Measurements from ENCODE around the gene UBXN7. TPM values are rescaled to one million over a fixed set of nuclear protein-coding genes. Genes with fewer than 3 reads are reported as not detected.
A peak's percentile ranks its signal among the peaks of the same experiment; 100 is the strongest.
"Not testable (repeated sequence)": the region's sequence is repeated elsewhere in the genome, so short reads cannot be mapped to it uniquely, and the experiment has no call there.

UBXN7 gene
- 10 to 100 TPM; 55.9 to 60.5 TPM for total RNA-seq

DNA sequence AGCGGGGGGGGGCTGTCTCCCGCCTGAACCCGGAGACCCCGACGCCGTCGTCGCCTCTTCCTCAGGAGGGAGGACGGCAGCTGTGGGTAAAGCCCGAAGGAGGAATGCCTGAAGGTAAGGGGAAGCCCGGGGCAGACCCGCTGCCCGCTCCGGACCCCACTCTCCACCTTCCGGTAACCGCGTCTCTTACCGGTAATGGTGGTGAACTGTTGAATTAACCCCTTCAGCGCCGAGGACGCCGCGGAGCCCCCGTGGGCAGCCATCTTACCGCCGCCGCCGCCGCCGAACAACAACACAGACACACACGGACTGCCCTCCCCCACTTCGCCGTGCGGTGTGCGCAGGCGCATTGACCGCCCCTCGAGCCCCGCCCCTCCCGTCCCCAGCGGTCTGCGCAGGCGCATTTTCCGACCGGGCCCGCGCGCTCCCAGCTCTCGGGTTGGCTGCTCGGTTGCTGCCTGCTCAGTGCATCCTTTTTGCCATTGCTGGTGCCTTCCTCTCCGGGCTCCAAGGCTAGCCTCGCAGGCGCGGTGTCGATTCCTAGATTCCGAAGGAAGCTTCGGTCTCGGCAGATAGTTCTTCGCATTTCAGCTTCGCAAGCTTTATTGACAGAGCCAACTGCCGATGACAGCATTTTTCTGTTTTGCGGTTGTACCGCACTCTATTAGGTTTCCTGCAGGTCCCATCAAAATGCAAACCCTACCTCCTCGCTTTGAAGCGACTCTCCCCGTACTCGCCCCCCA, at the start of gene UBXN7:
Gene UBXN7, minus strand, starts transcription at position 291 of the 743 bp plus-strand sequence. Its CDS starts 28 bp downstream, at position 263.
- Mint-ChIP-seq H3K4me1 (peaks cover 20% of the 10 kb centered on the region), H3K36me3 (ENCODE audit: low read depth) (peaks cover 11% of the 10 kb centered on the region), H3K4me3 (peak within 1 kb of the TSS; percentile 77), H3K9me3 (no peaks in the 10 kb centered on the region), H3K27ac (peak within 1 kb of the TSS; percentile 93), H3K27me3 (no peaks in the 10 kb centered on the region)
- DNase-seq: peak; percentile 98
- ChIA-PET CTCF (interaction anchor here (0.7 to 1.6 kb wide), 4 partner anchors 55 to 686 kb away, joined by 3 to 10 read pairs (median 6); no protein-coding TSS in a partner anchor), POLR2A (interaction anchor here (0.6 to 1.8 kb wide), 10 partner anchors 9 to 204 kb away, joined by 3 to 17 read pairs (median 4); partner anchors contain the start of genes DYNLT2B and RNF168)

DNA sequence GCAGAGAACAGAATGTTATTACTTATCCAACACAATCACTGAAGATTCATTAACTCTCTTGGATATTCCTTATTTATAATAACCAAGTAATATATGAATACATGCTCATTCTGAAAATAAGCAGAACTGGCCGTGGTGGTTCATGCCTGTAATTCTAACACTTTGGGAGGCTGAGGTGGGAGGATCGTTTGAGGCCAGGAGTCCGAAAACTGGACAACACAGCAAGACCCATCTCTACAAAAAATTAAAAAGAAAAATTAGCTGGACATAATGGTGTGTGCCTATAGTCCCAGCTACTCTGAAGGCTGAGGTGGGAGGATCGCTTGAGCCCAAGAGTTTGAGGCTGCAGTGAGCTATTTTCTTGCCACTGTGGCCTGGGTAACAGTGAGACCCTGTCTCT, 45.5 kb upstream of the UBXN7 start:
- ChIA-PET POLR2A (no interaction called here), CTCF (interaction anchor here (1.1 kb wide), 1 partner anchor 45 kb away, joined by 3 read pairs; no protein-coding TSS in a partner anchor)
- DNase-seq: no peak
- H3K4me3 Mint-ChIP-seq: no peak overlapping the region
- H3K27ac Mint-ChIP-seq: no peak overlapping the region
- no peaks in the 10 kb centered on the region for H3K9me3 Mint-ChIP-seq
- no peaks in the 10 kb centered on the region for H3K4me1 Mint-ChIP-seq
- peaks cover 53% of the 10 kb centered on the region for H3K36me3 Mint-ChIP-seq (ENCODE audit: low read depth)
- no peaks in the 10 kb centered on the region for H3K27me3 Mint-ChIP-seq

DNA sequence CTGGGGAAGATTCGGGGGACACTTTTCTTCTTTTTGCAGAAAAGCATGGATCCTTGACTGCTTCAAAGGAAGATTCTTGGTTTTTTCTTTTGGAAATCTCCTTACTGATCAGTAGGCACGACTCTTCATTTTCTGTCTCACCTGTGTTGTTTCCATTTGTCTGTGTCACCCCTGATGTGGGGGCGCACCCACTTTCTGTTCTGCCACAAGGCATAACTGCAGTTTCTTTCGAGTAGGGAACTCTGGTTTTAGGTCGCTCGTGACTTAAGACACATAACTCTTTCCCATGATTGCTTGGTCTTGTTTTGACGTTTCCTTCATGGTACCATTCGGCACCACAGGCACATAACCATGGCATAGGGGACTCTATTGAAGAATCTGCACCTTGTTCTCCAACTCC, 40.1 kb upstream of the UBXN7 start:
- no peaks in the 10 kb centered on the region for H3K9me3 Mint-ChIP-seq
- POLR2A ChIA-PET: no interaction called here
- no peak overlapping the region for H3K4me3 Mint-ChIP-seq
- H3K4me1 Mint-ChIP-seq: peaks cover 22% of the 10 kb centered on the region
- H3K27ac Mint-ChIP-seq: no peak overlapping the region
- DNase-seq: no peak
- CTCF ChIA-PET: no interaction called here
- peaks cover 64% of the 10 kb centered on the region for H3K36me3 Mint-ChIP-seq (ENCODE audit: low read depth)
- no peaks in the 10 kb centered on the region for H3K27me3 Mint-ChIP-seq

DNA sequence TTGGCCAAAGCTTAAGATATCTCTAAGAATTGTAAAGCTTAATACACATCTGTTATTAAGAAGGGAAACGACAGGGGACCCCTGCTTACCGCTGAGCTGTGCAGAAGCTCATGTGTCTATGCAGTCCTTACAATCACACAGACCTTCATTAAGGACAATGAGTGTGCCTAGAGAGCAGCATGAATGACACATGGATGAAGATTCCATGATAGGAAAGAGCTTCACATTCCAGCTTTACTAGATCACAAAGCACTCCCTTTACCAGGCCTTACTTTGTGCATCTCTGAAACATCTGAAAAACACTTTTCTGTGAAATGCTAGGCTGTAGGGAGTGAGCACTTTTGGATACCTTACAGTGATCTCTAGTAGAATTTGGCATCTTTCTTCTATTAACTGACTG, 39.3 kb upstream of the UBXN7 start:
- no peak overlapping the region for H3K27ac Mint-ChIP-seq
- no peak for DNase-seq
- no peak overlapping the region for H3K4me3 Mint-ChIP-seq
- no peaks in the 10 kb centered on the region for H3K27me3 Mint-ChIP-seq
- H3K9me3 Mint-ChIP-seq: no peaks in the 10 kb centered on the region
- POLR2A ChIA-PET: no interaction called here
- H3K4me1 Mint-ChIP-seq: peaks cover 22% of the 10 kb centered on the region
- peaks cover 59% of the 10 kb centered on the region for H3K36me3 Mint-ChIP-seq (ENCODE audit: low read depth)
- CTCF ChIA-PET: no interaction called here

DNA sequence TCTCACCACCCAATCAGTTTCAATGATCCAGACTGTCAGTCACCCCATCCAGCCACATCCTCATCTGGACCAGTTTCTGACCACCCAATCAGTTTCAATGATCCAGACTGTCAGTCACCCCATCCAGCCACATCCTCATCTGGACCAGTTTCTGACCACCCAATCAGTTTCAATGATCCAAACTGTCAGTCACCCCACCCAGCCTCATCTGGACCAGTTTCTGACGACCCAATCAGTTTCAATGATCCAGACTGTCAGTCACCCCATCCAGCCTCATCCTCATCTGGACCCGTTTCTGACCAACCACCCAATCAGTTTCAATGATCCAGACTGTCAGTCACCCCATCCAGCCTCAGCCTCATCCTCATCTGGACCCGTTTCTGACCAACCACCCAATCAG, 38.0 kb upstream of the UBXN7 start:
- CTCF ChIA-PET: not testable (repeated sequence)

DNA sequence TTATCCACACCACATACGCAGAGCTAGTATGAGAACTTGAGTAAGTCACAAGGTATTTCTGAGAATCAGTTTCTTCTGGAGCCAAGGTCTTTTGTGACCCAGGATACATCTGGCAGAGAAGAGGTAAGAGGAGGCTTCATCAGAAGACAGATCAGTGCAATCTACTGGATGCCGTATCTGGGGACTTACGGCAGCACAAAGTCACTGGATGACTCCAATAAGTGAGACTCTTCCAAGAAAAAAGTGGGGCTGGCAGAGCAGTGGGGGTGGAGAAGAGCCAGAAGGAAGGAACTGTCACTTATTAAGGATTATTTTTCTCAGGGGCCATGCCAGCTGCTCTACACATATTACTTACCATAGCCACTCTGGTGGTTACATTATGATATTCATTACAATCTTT, 31.6 kb upstream of the UBXN7 start:
- Mint-ChIP-seq H3K4me3 (no peak overlapping the region), H3K27ac (no peak overlapping the region), H3K27me3 (no peaks in the 10 kb centered on the region), H3K4me1 (peaks cover 17% of the 10 kb centered on the region), H3K9me3 (peaks cover 13% of the 10 kb centered on the region), H3K36me3 (ENCODE audit: low read depth) (peaks cover 35% of the 10 kb centered on the region)
- no peak for DNase-seq
- CTCF ChIA-PET: no interaction called here
- POLR2A ChIA-PET: no interaction called here

More for the DNA sequence above, 38.0 kb upstream of the UBXN7 start:
- H3K27me3 Mint-ChIP-seq, POLR2A ChIA-PET, H3K4me3 Mint-ChIP-seq, DNase-seq, H3K27ac Mint-ChIP-seq, H3K9me3 Mint-ChIP-seq: not testable (repeated sequence)
- Mint-ChIP-seq H3K36me3 (ENCODE audit: low read depth) (peaks cover 62% of the 10 kb centered on the region), H3K4me1 (peaks cover 22% of the 10 kb centered on the region)

DNA sequence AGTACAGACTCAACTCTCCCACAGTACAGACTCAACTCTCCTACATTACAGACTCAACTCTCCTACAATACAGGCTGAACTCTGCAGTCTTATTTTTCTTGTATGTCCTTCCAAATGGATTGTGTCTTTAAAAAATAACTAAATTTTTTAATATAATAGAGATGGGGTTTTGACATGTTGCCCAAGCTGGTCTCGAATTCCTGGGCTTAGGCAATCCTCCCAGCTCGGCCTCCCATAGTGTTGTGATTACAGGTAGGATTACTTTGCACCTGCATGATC, 31.2 kb upstream of the UBXN7 start:
- ChIA-PET POLR2A (no interaction called here), CTCF (no interaction called here)
- peaks cover 15% of the 10 kb centered on the region for H3K4me1 Mint-ChIP-seq
- H3K4me3 Mint-ChIP-seq: no peak overlapping the region
- peaks cover 13% of the 10 kb centered on the region for H3K9me3 Mint-ChIP-seq
- no peak overlapping the region for H3K27ac Mint-ChIP-seq
- no peak for DNase-seq
- peaks cover 32% of the 10 kb centered on the region for H3K36me3 Mint-ChIP-seq (ENCODE audit: low read depth)
- H3K27me3 Mint-ChIP-seq: no peaks in the 10 kb centered on the region

DNA sequence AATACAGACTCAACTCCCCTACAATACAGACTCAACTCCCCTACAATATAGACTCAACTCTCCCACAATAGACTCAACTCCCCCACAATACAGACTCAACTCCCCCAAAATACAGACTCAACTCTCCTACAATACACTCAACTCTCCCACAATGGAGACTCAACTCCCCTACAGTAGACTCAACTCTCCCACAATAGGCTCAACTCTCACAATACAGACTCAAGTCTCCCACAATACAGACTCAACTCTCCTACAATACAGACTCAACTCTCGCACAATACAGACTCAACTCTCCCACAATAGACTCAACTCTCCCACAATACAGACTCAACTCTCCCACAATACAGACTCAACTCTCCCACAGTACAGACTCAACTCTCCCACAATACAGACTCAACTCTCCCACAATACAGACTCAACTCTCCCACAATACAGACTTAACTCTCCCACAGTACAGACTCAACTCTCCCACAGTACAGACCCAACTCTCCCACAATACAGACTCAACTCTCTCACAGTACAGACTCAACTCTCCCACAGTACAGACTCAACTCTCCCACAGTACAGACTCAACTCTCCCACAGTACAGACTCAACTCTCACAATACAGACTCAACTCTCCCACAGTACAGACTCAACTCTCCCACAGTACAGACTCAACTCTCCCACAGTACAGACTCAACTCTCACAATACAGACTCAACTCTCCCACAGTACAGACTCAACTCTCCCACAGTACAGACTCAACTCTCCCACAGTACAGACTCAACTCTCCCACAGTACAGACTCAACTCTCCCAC, 30.7 kb upstream of the UBXN7 start:
- H3K4me1 Mint-ChIP-seq: peaks cover 15% of the 10 kb centered on the region
- POLR2A ChIA-PET, H3K27me3 Mint-ChIP-seq, H3K27ac Mint-ChIP-seq, H3K4me3 Mint-ChIP-seq, CTCF ChIA-PET, DNase-seq: not testable (repeated sequence)
- peaks cover 27% of the 10 kb centered on the region for H3K36me3 Mint-ChIP-seq (ENCODE audit: low read depth)
- H3K9me3 Mint-ChIP-seq: peaks cover 13% of the 10 kb centered on the region

GRCh38 chr3:196458063-196458462, 25.8 kb upstream of the UBXN7 start:
- ChIA-PET CTCF (interaction anchor here (1.0 kb wide), 2 partner anchors 16 to 65 kb away, joined by 3 to 5 read pairs; no protein-coding TSS in a partner anchor), POLR2A (no interaction called here)
- Mint-ChIP-seq H3K27ac (no peak overlapping the region), H3K4me1 (peaks cover 14% of the 10 kb centered on the region), H3K27me3 (no peaks in the 10 kb centered on the region), H3K36me3 (ENCODE audit: low read depth) (peaks cover 7% of the 10 kb centered on the region), H3K4me3 (no peak overlapping the region), H3K9me3 (peaks cover 9% of the 10 kb centered on the region)
- no peak for DNase-seq

GRCh38 chr3:196457470-196457869, 25.2 kb upstream of the UBXN7 start:
- not testable (repeated sequence) for H3K4me3 Mint-ChIP-seq; H3K9me3 Mint-ChIP-seq; H3K27me3 Mint-ChIP-seq; DNase-seq; H3K36me3 Mint-ChIP-seq (ENCODE audit: low read depth); H3K27ac Mint-ChIP-seq
- CTCF ChIA-PET: interaction anchor here (1.0 kb wide), 2 partner anchors 17 to 65 kb away, joined by 3 to 5 read pairs; no protein-coding TSS in a partner anchor
- H3K4me1 Mint-ChIP-seq: peaks cover 14% of the 10 kb centered on the region
- POLR2A ChIA-PET: interaction anchor here (0.7 kb wide), 1 partner anchor 330 kb away, joined by 3 read pairs; no protein-coding TSS in a partner anchor

DNA sequence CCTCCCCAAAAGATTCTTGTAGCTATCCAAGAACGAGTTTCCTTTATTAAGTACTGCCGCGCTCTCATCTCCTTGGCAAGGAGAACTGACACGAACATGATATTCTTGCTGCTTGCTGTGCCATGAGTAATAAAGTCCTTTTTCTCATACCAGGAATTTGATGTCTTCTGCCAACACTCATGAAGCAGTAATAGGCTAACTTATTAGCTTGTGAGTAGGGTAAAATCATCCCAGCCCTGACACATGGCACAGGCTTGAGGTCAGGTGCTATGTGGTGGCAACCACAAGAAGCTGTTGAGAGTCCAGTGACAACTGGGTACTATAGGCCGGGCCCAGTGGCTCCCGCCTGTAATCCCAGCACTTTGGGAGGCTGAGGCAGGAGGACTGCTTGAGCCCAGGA, 22.7 kb upstream of the UBXN7 start:
- POLR2A ChIA-PET: interaction anchor here (0.6 kb wide), 1 partner anchor 209 kb away, joined by 3 read pairs; no protein-coding TSS in a partner anchor
- H3K4me3 Mint-ChIP-seq: no peak overlapping the region
- H3K27me3 Mint-ChIP-seq: no peaks in the 10 kb centered on the region
- no peaks in the 10 kb centered on the region for H3K9me3 Mint-ChIP-seq
- CTCF ChIA-PET: interaction anchor here (1.2 kb wide), 1 partner anchor 67 kb away, joined by 4 read pairs; no protein-coding TSS in a partner anchor
- H3K4me1 Mint-ChIP-seq: peaks cover 2% of the 10 kb centered on the region
- H3K27ac Mint-ChIP-seq: no peak overlapping the region
- DNase-seq: no peak
- no peaks in the 10 kb centered on the region for H3K36me3 Mint-ChIP-seq (ENCODE audit: low read depth)

DNA sequence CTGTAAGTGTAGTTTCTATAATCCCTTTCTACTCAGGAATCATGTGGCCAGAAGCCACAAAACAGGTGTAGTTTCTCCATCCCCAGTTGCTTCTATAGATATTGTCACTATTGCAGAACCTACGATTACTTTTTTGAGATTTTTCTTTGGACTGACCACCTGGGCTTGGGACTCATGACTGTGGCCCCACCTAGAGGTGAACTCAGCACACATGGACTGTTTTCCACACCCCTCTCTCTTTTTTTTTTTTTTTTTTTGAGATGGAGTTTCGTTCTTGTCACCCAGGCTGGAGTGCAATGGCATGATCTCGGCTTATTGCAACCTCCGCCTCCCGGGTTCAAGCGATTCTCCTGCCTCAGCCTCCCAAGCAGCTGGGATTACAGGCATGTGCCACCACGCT, 13.2 kb upstream of the UBXN7 start:
- H3K27ac Mint-ChIP-seq; H3K4me3 Mint-ChIP-seq; H3K9me3 Mint-ChIP-seq; DNase-seq; H3K36me3 Mint-ChIP-seq (ENCODE audit: low read depth); H3K27me3 Mint-ChIP-seq; POLR2A ChIA-PET: not testable (repeated sequence)
- CTCF ChIA-PET: interaction anchor here (0.7 kb wide), 1 partner anchor 131 kb away, joined by 3 read pairs; no protein-coding TSS in a partner anchor
- peaks cover 21% of the 10 kb centered on the region for H3K4me1 Mint-ChIP-seq

- Mint-ChIP-seq H3K27ac (no peak overlapping the region), H3K36me3 (ENCODE audit: low read depth) (no peaks in the 10 kb centered on the region), H3K9me3 (no peaks in the 10 kb centered on the region), H3K4me3 (no peak overlapping the region), H3K4me1 (peaks cover 21% of the 10 kb centered on the region), H3K27me3 (no peaks in the 10 kb centered on the region)
- DNase-seq: no peak
- ChIA-PET CTCF (interaction anchor here (0.7 kb wide), 2 partner anchors 79 to 295 kb away, joined by 3 read pairs; partner anchors contain the start of gene PAK2), POLR2A (no interaction called here)
Measured at GRCh38 chr3:196444500-196444894, 12.3 kb upstream of the UBXN7 start.
